Choroid plexus epithelial cell (primary cell): ENCODE measurements around the gene CDH13.

Source experiments
- DNase-seq: peaks from one replicate; pipeline ENCODE4 v3.0.0-alpha.2; 2010; ENCODE audit warnings: low read depth
- H3K4me3 ChIP-seq: 2 replicates; pipeline ENCODE4 v1.5.1; 2011; ENCODE audit warnings: low read depth, mild to moderate bottlenecking, control low read depth, low read length, moderate library complexity
- TF ChIP-seq, protein P1 (sequence below): conservative IDR thresholded peaks from 2 replicates; pipeline ENCODE4 v1.5.1; 2011; ENCODE audit warnings: low read depth, mild to moderate bottlenecking, control low read depth, inconsistent platforms, low read length, moderate library complexity

The CDH13 gene

DNA sequence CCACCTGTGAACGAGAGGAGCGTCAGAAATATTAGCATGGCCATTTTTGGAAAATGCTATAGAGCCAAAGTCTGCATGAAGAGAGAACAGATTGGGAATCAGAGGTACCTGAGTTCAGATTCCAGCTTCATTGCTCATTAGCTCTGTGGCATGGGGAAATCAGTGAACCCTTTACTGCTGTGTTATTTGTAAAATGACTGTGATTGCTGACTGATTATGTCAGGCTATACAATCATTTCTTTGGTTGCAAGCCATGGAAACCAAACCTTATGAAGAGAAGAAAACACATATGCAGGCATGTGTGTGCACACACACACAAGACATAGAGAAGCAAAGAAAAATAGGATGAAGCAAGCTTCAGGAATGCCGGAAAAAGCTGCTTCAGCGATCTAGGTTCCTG is 1079.6 kb downstream of the CDH13 start:
- DNase-seq: peak; percentile 30
- no peak overlapping the region for H3K4me3 ChIP-seq
- TF ChIP-seq, protein P1, sequence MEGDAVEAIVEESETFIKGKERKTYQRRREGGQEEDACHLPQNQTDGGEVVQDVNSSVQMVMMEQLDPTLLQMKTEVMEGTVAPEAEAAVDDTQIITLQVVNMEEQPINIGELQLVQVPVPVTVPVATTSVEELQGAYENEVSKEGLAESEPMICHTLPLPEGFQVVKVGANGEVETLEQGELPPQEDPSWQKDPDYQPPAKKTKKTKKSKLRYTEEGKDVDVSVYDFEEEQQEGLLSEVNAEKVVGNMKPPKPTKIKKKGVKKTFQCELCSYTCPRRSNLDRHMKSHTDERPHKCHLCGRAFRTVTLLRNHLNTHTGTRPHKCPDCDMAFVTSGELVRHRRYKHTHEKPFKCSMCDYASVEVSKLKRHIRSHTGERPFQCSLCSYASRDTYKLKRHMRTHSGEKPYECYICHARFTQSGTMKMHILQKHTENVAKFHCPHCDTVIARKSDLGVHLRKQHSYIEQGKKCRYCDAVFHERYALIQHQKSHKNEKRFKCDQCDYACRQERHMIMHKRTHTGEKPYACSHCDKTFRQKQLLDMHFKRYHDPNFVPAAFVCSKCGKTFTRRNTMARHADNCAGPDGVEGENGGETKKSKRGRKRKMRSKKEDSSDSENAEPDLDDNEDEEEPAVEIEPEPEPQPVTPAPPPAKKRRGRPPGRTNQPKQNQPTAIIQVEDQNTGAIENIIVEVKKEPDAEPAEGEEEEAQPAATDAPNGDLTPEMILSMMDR: no peak

- H3K4me3 ChIP-seq: no peak overlapping the region
- no peak for DNase-seq
- TF ChIP-seq, protein P1: no peak
These were observed 1084.3 kb downstream of the CDH13 start for GRCh38 chr16:83711069-83711468.

DNA sequence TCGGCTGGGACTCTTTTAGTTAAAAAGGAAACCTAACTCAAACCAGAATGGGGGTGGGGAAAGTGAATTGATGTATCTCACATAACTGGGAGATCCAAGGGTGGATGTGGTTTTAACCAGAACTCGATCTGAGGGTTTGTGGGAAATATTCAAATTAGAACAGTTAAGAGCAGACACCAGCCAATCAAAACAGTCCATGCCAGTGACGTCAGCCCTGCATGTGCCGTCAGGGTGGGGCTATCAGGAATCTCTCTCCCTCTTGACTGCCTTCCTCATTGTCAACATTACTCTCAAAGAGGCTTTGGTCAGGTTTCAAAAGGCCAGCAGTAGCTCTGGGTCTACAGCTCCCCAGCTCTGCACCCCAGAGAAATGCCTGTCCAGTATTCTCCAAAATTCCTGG is 1086.8 kb downstream of the CDH13 start:
- TF ChIP-seq, protein P1: no peak
- no peak for DNase-seq
- no peak overlapping the region for H3K4me3 ChIP-seq

DNA sequence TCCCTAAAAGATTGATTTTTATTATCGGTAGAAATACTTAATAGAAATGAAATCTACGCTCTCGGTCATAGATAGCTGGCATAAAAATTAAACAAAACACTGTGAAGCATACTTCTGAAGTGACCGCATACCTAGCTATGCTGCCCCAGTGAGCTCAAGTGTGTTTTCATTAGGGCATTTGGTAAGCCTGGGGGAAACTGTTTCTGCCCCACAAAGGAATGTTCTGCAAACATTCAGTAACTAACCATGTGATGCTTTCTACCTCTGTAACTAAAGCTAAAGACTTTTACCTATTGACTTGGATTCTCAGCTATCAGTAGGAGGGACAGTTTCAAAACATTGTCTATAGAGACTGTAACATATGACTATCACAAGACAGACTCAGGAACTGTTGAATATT is 1087.5 kb downstream of the CDH13 start:
- no peak overlapping the region for H3K4me3 ChIP-seq
- no peak for DNase-seq
- TF ChIP-seq, protein P1: no peak

GRCh38 chr16:83715217-83715920 is 1088.6 kb downstream of the CDH13 start:
- peak; percentile 10 for DNase-seq

GRCh38 chr16:83717308-83717707 is 1090.5 kb downstream of the CDH13 start:
- TF ChIP-seq, protein P1: peak; percentile 24
- peak; percentile 9 for DNase-seq
- no peak overlapping the region for H3K4me3 ChIP-seq

More at GRCh38 chr16:83715217-83715920, 1088.6 kb downstream of the CDH13 start:
- TF ChIP-seq, protein P1: no peak
- H3K4me3 ChIP-seq: no peak overlapping the region

DNA sequence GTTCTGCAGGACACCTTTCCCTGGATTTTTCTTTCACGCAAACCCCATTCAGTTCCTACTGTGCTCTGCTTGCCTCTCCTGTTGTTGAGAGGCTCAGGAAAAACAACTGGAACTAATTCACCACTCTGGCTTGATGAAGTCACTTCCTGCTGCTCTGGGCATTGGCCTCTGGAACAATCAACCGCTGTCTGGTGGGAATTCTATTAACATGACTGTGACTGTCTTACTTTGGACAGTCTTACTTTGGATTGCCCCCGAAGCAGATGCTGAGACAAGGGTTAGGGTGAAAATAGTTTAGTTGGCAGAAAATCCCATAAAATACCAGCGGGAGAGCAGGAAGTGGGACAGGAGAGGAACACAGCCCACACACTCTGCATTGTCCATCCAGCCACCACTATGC is 1091.0 kb downstream of the CDH13 start:
- TF ChIP-seq, protein P1: no peak
- peak; percentile 51 for DNase-seq
- no peak overlapping the region for H3K4me3 ChIP-seq
